Mucosa of gallbladder (tissue), 1 donor: ENCODE results near the gene ITIH3. TPM values are rescaled to one million over a fixed set of nuclear protein-coding genes. Genes with fewer than 3 reads are reported as not detected.

Experiments used
- DNase-seq: peaks from one replicate; pipeline ENCODE4 v3.0.0-alpha.2; 2020; ENCODE audit warnings: low spot score
- total RNA-seq: library from RNA; stranded (reverse); gene quantifications from one replicate; pipeline ENCODE4 v1.2.1, GENCODE V29; 2021
- donor health status: DM: no; HTN: no; CAD: no.

Gene ITIH3
- total RNA-seq, 1 donor from 2014 or later: 2.0 TPM

DNA sequence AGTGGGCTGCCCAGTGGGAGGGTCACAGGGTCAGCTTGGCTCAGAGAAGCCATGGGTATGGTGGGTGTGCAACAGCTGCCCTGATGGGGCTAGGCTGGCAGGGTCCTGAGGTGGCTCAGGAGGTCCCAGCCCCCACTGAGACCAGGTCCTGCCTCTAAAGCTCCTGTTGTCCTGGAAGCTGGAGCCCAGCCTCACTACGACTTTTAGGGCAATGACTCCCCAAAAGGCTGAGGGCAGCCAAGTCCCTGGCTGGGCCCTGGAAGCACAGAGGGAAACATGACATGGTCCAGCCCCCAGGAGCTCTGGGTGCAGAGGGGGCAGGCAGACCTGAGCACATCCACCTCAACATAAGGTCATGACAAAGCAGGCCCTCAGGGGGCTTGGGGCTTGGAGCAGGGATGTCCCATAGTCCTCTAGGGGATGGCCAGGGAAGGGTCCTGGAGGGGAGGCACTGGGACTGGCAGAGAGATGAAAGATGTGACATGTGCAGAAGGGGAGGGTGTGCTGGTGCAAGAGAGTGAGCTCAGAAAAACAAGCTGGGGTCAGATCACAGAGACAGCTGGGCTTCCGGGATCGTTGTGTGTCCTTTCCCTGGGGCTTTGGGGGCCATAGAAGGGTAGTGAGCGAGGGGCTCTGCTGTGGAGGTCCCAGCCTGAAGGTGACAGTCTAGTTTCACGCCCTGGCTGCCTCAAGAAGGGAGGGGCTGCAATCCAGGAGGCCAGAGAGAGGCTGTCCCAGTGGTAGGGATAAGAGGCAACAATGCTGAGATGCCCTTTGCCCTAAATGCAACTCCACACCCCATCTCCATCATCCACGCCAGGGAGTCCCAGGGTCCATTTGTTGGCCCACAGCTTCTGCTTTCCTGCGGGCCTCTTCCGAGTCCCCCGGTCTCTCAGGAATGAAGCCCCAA is 639 bp upstream of the ITIH3 start:
- DNase-seq: no peak

DNA sequence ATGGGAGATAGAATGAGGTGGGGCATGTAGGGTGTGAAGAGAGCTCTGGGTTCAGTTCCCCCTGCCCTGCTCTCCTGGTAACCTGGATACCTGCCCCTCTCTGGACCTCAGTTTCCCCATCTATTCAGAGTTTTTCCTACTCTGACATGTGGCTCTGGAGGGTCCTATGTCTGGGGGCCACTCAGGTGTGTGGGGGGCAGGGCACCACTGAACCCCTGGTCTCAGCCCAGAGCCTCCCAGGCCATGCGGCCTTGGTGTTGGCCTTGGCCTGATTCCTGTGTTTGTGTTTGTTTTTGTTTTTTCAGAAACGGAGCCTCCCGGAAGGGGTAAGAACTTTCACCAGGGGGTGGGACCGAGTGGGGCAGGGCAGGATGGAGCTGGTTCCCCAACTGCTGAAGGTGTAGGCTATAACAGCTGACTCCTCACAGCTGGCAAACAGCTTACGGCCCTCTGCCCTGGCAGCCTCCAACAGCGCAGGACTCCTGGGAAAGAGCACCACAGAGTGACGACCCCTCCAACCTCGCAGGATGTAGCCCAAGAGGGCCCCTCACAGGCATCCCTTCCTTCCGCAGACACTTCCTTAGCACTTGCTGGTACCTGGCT is 803 bp downstream of the ITIH3 start:
- no peak for DNase-seq

DNA sequence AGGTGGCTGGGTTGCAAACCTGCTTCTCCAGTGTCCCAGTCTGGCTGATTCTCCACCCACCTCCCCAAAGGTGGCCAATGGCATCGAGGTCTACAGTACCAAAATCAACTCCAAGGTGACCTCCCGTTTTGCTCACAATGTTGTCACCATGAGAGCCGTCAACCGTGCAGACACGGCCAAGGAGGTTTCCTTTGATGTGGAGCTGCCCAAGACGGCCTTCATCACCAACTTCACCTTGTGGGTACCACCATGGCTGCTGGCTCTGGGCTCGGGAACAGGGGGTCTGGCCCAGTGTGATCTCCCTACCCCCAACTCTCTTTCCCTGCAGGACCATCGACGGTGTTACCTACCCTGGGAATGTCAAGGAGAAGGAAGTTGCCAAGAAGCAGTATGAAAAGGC is 1.8 kb downstream of the ITIH3 start:
- no peak for DNase-seq

DNA sequence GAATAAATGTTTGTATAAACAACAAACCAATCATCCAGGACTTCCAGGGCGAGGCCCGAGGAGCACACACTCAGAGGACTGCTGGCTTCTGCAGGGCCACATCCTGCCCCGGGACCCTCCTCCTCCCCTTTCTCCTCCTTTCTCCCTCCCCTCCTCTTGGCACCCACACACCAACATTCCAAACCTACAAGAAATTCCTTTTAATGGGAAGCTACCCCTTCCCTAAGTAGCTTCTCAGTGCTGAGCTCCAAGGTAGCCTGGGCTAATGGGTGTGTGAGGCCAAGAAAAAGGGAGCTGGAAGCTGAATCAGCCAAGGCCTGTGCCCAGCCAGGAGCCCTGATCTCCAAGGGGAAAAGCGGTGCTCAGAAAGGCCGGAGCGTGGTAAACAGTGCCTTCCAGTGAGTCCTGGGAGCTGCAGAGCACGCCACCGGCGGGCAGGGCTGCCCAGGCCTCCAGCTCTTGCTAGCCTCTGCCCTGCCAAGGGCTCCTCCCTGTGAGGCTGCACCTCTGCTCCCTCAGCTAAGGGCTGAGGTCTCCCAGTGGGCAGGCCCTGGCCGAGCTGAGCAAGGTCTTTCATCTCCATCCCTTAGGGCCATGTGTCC is 3.9 kb downstream of the ITIH3 start:
- DNase-seq: no peak

DNA sequence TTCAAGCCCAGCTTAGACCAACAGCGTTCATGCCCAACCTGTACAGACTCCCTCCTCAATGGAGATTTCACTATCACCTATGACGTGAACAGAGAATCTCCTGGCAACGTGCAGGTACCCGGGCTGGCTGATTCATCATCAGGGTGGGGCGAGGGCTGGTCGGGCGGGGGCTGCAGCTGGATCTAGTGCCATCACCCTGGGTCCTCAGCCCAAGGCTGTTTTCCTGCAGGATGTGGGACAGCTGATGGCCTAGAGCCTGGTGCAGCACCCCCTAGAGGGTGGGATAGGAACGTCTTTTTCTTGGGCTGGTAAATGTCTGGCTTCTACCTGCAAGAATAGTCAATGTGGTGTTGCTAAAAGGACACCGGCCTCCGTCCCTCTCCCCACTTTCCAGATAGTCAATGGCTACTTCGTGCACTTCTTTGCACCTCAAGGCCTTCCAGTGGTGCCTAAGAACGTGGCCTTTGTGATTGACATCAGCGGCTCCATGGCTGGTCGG is 4.4 kb downstream of the ITIH3 start:
- no peak for DNase-seq

DNA sequence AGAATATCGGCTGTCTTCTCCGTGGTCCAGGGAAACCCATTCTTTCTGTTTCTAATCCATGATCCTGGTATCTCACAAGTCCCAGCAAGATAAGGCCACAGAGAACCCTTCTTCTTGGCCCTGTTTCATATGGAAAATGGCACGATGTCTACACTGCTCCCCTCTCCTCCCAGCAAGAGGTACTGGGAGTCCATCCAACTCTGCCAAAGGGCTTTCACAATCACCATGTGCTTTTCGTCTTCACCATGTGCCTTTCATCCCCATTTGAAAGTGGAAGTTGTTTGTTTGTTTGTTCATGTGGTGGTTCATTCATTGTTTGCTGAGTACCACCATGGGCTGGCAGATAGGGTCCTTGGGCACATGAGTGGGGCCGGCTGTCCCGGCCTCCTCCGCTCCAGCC is 5.5 kb downstream of the ITIH3 start:
- DNase-seq: no peak

DNA sequence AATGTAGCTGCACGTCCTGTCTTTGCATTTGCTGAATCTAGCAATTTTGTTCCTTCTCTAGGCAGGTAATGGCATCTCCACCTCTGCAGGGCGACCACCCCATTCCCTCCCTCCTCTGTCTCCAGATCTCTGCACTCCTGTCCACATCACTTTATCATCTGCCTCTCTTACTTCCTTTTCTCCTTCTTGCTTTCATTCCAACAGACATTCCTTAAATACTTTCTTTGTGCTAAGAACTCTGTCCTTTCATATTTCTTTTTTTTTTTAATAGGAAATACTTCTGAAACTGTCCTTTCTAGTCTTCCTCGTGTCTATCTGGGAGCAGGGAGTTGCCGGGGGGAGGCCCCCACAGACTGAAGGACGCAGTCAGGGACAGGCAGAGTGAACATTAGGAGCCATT is 7.2 kb downstream of the ITIH3 start:
- DNase-seq: no peak

DNA sequence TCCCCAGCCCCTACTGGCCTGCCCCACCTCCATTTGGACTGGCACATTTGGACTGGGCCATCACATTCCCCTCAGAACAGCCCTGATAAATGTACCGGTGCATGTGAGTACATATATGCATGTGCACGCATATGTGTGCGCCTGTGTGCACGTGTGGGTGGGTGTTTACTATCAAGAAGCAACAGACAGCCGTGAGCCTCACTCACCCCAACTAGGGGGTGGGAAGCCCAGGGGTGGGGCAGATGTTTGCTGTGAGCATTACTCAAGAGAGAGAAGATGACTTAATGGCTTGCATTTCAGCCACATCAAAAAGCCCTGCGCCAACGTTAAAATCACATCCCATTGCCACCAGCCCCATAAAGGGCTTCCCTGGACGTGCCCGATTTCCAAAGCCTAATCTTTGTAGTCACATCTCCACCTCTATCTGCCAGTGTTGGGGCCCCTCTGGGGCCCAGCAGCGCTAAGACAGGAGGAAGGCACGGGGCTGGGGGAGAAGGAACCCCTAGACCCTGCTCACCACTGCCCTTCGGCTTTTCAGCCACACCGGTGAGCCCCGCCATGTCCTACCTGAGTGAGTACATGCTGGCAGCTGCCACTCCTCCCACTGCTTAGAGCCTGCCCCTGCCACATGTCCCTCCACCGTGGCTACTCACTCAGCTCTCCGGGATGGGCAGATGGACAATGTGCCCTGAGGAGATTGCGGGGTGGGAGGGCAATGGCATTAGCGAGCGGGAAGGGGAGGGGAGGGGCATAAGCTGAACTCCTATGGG is 10.9 kb downstream of the ITIH3 start:
- DNase-seq: no peak

DNA sequence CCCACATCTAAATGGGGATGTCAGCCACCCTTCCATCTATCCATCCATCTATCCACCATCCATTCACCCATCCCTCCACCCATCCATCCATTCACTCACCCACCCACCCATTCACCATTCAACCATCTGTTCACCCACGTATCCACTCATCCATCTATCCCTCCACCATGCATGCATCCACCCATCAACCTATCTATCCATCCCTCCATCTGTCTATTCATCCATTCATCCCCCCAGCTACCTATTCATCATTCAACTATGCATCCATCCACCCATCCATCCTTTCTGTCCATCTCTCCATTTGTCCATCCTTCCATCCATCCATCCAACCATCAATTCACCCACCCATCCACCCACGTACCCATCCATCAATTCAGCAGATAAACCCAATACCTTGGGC is 14.6 kb downstream of the ITIH3 start:
- no peak for DNase-seq

DNA sequence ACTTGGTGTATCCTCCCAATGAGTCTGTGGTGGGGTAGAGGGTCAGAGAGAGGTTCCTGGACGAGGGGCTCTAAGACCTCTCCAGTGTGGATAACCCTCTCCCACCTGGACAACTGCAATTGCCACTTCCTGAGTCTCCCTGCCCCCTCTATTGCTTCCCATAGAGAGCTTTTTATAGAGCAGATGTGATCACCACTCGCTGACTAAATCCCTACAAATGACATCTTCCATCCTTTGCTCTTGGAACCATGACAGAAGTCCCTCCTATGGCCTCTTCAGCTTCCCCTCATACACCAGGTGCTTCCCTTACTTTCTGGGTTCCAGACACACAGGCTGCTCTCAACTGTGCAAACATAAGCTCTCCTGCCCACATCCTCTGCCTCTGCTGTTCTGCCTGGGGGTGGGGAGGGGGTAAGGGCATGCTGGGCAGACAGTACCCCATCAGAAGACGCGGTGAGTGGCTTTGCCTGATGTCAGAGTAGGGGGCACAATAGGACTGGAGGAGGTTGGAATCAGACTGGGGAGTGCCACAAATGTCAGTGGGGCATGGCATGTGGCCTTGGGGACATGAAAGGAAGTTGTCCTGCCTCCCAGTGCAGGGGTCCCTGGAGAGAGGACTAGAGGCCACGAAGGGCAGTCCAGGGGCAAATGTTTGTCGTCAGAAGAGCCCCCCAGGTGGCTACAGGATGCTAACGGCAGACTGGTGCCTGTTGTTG is 15.2 kb downstream of the ITIH3 start:
- DNase-seq: no peak

DNA sequence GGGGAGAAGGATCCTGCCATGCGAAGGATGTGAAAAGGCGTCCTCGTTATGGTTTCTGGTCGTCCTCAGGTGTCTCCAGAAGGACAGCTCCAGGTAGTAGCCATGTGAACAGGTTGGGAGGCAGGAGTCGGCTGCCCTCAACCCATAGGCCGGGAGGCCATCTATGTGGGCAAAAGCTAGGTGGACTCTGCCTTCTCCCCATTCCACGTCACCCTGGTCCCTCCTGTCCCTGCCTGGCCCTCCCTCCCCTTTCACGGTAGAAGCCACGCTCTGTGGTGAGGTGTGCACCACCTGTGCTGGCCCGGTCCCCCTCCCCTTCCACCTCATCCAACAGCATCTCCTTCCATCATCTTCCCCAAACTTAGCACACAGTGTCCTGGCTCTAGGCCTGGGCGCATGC is 16.3 kb downstream of the ITIH3 start:
- DNase-seq: no peak

DNA sequence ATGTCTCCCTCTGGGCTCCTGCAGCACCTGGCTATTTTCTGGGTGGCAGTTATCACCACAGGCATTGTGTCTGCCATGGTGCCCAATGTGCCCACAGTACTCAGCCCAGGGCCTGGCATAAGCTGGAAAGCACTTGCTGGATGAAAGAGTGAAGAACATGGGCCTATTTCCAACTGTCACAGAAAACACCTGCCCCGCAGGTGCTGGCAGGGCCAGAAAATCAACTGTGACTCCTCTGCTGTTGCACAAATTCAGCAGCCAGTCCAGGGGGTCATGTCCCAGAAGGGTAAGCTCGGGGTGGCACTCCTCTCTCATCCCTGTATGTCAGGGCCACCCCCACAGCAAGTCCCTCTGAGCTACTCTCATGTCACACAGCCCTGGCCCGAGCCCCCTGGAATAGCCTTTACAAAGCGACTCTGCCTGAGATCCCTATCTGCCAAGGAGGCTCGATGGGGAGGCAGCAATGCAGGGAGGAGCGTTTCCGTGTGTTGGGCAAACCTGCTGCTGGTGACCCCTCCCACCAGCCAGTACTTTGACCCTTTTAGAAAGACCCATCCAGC is 16.9 kb downstream of the ITIH3 start:
- DNase-seq: no peak

DNA sequence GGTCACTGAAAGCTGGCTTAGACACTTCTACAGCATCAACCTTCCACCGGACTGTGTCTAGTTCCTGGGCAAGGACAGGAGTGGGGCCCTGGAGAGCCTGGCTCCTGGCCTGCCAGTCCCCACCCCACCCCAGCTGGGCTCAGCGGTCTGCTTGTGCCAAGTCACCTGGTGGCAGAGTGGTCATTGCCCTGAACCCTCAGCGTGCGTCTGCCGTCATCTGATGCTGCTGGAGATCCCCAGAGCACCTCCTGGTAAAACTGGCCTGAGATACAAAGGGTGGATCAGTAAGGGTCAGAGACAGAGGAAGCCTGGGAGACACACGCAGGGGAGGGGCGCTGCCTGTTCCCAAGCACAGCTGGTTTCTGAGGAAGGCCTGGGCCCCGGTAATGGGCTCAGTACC is 19.2 kb downstream of the ITIH3 start:
- no peak for DNase-seq

DNA sequence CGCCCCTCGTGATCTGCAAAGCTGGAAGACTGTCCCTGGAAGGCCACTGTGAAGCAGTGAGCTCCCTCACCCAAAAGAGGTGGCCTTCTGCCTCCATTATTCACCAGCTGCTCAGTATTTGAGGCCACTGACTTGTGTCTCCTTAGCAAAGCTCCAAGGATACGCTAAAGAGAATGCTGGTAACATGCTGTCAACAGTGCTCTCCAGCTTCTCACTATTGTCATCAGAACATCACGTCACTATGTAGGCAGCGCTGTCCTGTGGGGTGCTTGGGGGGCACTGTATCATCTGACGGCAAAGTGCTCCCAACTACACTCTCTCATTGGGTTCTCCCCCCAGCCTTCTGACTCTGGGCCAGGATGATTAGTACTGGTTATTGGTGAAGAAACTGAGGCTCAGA is 21.6 kb downstream of the ITIH3 start:
- no peak for DNase-seq

DNA sequence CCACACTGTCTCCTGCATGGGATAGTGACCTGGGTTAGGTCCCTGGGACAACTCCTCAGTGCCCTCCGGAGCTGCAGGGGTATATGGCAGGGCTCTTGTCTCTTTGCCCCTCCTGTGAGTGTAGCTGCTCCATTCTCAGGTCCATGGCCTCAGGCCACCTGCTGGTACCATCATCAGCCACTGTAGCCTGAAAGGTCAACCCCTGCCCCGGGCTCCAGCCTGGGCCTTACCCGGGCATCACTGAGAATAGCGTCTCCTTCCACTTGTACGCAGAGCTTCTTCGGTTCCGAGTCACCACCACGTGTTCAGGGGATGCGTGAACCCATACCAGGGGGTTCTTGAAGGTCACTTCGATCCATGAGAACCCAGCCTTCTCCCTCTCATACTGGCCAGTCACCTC is 22.1 kb downstream of the ITIH3 start:
- no peak for DNase-seq

DNA sequence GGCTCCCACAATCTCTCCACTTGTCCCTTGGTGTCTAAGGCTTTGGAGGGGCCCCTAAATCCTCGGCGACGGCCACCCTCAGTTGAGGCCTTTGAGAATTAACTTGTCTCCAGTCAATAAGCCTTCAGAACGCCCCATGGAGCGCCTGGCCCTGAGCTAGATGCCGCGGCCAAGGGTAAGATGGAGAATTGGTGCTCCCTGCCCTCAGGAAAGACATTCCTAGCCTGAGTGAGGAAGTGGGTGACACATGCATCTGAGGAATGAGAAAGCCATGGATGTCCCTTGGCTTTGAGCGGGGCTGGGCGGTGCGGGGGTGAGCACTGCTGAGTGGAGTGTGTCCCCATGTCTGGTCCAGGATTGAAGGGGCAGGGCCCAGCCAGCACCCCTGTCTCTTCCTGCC is 22.6 kb downstream of the ITIH3 start:
- no peak for DNase-seq

DNA sequence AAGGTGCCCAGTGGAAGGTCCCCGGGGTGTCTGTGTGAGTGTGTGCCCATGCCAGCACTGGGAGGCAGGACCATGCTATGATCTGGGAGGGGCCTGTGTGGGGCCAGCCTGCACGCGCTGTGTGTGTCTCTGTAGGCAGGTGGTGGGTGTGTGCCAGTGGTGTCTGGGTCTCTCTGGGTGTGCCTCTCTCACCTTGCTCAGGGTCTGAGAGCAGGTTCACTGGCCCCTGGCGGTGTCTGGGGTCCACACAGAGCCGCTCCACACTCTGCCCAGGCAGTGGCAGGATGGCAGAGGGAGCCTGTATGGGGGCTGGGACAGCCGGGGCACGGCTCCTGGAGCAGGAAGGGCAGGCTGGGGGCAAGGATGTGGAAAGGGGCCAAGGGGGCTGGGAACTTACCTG is 23.3 kb downstream of the ITIH3 start:
- no peak for DNase-seq

DNA sequence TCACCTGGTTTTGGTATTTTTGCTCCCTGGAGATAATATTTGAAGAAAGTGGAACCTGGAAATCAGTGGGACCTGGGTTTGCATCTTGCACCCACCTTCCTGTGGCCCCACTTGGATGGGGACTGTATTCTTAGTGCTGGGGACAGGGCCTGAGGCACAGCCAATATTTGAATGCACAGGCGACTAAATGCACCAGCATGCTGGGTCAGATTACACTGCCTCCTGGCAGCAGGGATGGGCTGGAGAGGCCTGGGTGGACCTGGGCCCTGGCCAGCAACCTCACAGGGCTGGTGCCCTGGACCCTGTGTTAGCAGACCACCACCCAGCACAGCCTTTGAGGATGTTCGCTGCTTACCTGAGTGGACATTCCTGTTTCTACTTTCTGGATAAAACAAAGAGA is 25.3 kb downstream of the ITIH3 start:
- DNase-seq: no peak

DNA sequence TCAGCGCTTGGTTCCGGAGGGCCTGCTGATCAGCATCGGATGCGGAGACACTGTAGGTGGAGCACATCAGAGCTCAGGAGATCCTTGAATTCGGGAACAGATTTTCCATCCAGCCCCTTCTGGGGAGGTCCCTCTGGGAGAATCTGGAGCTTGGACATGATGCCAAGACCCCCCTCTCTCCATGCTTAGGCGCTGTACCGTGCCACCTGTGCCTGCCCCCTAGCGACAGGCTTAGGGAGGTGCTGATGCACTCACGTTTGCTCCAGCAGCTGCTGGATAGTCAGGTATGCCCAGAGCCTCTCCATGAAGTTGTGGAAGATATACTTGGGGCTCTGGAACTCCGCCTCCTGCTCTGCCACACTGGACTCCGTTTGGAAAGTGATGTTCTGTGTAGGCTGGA is 26.1 kb downstream of the ITIH3 start:
- DNase-seq: no peak

DNA sequence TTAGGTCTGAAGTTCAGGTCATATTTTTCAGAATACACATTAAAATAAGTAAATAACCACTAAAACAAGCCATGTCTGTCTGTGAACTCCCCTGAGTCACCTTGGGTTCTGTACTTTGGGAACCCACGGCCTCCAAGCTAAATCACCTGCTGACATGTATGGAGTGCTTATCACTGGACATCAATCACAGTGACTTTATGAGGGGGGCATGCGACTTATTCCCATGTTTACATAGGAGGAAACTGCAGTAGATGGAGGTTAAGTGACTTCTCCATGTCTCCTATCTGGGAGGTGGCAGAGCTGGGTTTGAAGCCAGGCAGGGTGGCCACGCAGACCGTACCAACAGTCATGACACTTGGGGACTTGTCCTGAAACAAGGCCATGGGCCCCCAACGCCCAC is 27.8 kb downstream of the ITIH3 start:
- DNase-seq: no peak

DNA sequence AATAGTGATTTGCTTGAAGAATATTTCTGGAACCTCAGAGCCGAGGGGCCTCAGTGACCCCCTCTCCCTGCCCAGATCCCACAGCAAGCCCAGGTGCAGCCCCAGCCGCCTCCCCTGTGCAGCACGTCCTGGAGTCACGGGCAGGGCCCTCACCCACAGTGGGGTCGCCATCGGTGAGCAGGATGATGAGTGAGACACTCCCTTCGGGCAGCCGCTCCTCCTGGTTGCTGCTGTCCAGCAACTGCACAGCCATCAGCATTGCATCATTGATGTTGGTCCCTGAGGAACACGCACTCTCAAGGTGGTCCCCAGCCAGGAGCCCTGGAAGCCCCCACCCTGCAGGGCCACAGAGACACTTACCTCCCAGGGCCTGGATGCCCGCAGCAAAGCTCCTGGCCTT is 29.4 kb downstream of the ITIH3 start:
- DNase-seq: no peak
